ENCODE results near the gene ILDR2.
"Not testable (repeated sequence)": the region's sequence is repeated elsewhere in the genome, so short reads cannot be mapped to it uniquely, and the experiment has no call there.

ILDR2 gene

DNA sequence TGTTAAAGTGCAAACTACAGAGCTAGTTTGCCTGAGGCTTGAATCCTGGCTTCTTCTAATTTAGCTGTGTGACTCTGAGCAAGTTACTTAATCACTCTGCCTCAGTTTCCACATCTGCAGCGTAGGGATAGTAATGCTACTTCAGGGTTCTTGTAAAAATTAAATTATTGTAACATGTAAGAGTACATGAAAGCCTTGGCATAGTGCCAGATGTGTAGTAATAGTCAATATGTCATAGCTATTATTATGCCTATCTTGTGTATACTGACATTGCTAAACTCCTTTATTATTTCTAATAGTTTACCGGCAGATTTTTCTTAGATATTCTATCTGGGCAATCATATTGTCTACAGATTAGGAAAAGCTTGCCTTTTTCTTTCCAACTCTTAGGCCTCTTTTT lies 92.4 kb downstream of the ILDR2 start:
- no peak for DNase-seq

DNA sequence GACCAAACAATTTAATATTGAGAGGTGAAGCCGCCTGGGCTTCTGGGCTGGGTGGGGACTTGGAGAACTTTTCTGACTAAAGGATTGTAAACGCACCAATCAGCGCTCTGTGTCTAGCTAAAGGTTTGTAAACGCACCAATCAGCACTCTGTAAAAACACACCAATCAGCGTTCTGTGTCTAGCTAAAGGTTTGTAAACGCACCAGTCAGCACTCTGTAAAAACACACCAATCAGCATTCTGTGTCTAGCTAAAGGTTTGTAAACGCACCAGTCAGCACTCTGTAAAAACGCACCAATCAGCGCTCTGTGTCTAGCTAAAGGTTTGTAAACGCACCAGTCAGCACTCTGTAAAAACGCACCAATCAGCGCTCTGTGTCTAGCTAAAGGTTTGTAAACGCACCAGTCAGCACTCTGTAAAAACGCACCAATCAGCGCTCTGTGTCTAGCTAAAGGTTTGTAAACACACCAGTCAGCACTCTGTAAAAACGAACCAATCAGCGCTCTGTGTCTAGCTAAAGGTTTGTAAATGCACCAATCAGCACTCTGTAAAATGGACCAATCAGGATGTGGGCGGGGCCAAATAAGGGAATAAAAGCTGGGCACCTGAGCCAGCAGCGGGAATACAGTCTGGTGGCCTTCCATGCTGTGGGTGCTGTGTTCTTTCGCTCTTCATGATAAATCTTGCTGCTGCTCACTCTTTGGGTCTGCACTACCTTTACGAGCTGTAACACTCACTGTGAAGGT lies 97.0 kb downstream of the ILDR2 start:
- not testable (repeated sequence) for DNase-seq

DNA sequence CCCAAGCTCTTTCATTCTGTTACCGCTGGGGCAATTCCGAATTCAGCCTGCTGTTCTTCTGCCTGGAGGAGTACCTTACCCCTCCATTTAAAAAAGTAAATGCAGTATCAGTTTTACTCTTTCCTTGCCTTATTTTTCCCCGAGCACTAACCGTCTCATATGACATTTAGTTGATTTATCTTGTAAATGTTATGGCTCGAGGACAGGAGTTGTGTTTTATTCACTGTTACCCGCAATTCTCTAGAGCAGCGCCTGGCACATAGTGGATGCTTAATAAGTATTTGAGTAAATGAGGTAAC lies 98.9 kb downstream of the ILDR2 start:
- DNase-seq: no peak

DNA sequence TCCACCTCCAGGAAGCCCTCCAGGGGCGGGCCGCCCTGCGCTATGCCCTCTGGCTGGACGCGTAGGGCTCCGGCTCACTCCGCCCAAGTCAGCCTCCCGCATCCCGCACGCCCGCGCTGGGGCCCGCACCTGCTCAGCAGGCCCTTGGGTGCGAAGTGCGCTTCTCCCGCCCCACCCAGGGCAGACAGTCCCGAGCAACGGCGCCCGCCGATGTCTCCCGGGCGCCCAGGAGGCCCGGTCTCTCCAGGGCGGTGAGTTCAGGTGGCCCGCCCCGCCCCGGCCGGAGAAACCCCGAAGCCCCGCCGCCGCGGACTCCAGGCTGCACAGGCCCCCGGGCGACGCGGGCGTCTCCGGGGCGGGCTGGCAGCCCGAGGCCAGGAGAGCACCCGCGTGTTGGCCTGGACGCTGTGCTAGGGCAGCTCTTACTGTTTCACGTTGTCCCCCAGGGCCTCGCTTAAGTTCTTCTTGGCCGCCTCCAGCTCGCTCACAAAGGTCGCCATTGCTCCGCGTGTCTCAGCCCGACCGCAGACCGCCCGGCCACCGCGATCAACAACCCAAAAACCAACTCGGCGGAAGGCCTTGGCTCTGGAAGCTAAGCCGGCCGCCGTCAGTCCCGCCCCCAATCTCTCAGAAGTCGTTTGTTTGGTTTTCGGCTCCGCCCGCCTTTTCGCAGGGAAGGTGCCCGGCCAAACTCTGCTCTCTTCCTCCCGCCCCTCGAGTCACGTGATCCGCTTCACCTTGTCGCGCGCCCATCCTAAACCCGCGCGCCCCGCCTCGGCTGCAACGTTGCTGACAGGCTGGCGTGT lies 99.4 kb downstream of the ILDR2 start, which contains the start of gene TADA1:
Gene TADA1, minus strand, starts transcription at position 531 of the 806 bp plus-strand sequence. Its CDS starts 31 bp downstream, at position 500.
- DNase-seq: peak; percentile 99

DNA sequence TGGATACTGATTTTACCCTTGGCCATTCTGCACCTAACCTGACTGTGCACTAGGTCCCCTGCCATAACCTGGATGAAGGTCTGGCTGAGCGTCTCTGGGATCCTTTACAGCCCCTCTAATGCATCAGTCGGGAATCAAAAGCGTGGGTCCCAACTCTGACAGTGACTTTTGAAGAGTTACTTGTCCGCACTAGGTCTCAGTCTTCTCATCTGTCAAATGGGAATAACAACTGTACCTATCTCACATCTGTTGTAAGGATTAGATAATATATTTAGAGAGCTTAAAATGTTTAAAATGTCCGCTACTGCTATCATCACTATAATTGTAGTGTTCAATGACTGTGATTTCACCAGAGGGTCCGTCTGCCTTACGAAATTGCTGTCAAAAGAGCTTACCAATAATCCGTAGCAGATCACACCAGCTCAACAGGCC lies 100.0 kb downstream of the ILDR2 start:
- DNase-seq: no peak

DNA sequence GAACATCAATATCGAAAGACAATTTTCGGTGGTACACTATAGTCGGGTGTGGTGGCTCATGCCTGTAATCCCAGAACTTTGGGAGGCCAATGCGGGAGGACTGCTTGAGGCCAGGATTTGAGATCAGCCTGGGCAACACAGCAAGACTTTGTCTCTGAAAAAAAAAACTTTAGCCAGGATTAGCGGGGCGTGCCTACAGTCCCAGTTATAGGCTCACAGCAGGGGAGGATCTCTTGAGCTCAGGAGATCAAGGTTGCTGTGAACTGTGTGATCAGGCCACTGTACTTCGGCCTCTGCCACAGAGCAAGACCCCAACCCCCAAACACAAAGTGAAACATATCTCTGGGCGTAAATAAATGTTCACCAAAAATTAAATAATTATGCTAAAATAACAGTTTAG lies 100.9 kb downstream of the ILDR2 start:
- no peak for DNase-seq

DNA sequence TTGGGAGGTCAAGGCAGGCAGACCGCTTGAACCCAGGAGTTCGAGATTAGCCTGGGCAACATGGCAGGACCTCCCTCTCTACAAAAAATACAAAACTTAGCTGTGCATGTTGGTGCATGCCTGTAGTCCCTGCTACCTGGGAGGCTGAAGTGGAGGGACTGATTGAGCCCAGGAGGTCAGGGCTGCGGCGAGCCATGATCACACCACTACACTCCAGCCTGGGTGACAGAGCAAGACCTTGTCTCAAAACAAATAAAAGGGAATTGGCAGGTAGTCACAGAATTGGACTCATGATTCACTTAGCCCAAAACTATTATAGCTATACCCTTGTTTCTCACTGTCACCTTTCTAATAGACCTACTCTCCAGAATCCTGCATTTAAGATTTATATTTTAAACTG lies 104.8 kb downstream of the ILDR2 start:
- DNase-seq: no peak

DNA sequence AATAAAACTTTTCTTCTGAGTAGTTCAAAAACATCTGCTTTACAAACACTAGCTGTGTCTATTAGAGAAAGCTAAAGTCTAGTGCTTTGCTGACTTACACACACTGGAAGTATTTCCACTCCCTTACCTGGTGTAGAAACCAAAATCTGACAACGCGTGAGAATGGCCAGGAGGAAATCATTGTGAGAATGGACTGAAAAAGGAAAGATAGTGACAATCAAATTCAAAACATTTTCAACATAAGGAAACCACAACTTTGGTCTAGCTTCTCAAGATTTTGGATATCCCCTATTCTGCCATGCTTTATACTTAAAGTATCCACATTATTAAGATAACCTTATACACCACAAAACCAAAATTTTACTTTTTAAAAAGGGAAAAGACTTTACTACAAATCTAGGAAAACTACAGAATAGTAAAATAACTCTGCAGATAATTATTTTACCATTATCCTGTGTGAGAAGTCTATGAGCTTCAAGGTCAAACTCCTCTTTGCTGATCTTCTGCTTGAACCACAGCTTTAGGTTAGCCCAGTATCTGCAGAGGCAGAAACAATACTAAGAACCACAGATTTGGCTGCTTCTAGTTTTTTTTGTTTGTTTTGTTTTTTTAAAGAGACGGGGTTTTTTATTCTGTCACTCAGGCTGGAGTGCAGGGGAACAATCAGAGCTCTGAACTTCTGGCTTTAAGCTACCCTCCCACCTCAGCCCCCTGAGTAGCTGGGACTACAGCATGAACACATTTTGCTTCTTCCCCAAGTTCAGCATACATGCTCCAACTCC lies 105.8 kb downstream of the ILDR2 start:
- DNase-seq: no peak

DNA sequence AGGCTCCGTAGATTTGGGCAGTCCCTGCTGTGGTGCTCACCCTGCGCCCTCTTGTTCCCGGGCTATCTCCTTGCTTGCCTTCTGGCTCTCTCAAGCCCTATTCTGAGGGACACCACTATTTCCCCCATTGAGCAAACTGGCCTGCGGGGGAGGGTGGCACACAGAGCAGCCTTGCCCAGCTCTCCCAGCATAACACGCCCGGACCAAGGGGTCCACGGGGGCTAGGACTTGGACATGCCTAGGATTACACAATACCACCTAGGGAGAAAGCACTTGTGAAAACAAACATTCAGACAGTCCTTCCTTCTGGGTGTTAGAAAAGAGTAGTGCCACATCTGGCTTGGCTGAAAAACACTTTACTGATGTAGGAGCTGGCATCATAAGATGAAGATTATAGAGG lies 106.7 kb downstream of the ILDR2 start:
- DNase-seq: no peak

DNA sequence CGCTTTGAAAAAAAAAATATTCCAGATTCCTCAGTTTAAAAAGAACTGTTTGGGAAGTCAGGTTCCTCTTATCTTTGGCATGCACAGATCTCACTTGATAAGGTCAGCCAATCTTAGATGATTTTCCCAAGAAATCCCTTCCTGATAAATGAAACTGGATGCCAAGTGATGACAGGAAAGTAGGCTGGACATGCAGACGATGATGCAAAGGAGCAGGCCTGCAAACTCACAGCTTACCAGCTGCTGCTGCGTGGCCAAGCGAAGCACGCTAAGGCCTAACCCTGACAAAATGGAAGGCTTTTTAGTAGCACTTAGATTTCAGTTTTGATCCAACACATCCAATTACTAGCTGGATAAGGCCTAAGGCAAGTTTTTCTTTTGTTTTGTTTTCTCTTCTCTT lies 109.4 kb downstream of the ILDR2 start:
- DNase-seq: no peak

DNA sequence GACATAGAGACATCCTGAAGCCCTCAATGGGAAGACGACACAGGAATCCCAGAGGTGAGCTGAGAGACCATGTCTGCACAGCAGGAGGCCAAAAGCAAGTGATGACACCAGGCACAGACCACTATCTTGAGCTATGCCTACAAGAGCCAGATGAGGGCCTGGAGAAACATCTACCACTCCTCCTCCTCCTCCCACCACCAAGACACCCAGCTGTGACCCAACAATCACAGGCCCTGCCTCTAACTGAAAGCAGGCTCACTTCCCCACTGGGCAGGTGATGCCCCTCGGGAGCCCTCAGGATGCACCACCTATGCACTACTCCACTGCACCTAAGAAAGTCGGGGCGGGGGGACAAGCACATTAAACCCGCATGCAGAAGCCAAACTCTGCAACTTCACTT lies 115.7 kb downstream of the ILDR2 start:
- no peak for DNase-seq

DNA sequence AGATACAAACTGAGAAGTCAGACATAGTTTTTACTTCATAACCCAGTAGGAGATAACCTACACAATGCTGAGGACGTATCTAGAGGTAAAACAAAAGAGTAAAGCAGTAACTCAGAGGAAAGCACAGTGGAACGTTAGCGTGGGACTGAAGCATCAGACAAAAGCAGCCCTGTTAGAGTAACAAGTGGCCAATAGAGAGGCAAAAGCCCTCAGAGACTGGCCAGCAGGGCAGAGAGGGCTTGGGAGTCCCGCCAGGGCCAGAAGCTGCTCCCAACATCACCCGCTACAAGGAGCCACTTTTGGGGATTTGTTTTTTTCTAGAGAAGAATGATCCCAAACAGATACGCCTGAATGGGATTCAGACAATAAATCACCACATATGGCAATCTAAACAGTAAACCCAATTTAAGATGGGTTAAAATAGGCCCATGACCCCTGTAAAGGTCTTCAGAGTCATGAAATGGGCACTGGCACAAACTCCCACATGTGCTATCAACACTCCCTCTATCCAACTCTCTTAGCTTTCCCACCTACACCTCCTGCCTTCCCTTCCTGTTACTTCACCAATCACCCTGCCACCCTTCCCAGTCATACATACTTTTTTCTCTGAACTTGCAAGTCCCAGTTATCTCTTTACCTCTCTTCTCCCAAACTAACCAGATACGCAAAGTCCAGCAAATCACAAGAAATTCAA lies 116.5 kb downstream of the ILDR2 start:
- no peak for DNase-seq
